Measurements from ENCODE around the gene OTUB1. TPM values are rescaled to one million over a fixed set of nuclear protein-coding genes. Genes with fewer than 3 reads are reported as not detected.

Gene OTUB1
- total RNA-seq, 1 donor = 38.0 TPM

DNA sequence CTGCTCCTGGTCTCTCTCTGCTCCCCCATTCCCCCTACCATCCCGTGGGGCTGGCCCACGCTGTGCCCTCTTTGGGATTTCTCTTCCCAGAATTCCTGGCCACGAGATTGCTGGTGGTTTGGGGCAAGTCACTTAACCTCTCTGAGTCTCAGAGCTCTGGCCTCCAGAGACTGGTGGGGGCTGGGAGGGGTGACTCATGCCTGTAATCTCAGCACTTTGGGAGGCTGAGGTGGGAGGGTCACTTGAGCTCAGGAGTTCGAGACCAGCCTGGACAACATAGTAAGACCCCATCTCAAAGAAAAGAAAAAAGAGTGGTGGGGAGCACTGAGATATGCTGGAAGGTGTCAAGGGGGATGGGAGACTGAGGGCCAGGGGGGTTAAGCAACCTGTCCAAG is 18.3 kb downstream of the OTUB1 start:
- TF ChIP-seq, protein P1, sequence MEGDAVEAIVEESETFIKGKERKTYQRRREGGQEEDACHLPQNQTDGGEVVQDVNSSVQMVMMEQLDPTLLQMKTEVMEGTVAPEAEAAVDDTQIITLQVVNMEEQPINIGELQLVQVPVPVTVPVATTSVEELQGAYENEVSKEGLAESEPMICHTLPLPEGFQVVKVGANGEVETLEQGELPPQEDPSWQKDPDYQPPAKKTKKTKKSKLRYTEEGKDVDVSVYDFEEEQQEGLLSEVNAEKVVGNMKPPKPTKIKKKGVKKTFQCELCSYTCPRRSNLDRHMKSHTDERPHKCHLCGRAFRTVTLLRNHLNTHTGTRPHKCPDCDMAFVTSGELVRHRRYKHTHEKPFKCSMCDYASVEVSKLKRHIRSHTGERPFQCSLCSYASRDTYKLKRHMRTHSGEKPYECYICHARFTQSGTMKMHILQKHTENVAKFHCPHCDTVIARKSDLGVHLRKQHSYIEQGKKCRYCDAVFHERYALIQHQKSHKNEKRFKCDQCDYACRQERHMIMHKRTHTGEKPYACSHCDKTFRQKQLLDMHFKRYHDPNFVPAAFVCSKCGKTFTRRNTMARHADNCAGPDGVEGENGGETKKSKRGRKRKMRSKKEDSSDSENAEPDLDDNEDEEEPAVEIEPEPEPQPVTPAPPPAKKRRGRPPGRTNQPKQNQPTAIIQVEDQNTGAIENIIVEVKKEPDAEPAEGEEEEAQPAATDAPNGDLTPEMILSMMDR (IDR thresholded peaks at IDR 0.05; ENCODE audit: insufficient read depth, low read depth, low read length) = no peak
- DNase-seq (ENCODE audit: low read depth) = no peak
- no peak overlapping the region for H3K4me3 ChIP-seq (ENCODE audit: low read depth, low read length)

GRCh38 chr11:64005691-64006090 is 19.5 kb downstream of the OTUB1 start:
- TF ChIP-seq, protein P1 (IDR thresholded peaks at IDR 0.05; ENCODE audit: insufficient read depth, low read depth, low read length) = no peak

DNA sequence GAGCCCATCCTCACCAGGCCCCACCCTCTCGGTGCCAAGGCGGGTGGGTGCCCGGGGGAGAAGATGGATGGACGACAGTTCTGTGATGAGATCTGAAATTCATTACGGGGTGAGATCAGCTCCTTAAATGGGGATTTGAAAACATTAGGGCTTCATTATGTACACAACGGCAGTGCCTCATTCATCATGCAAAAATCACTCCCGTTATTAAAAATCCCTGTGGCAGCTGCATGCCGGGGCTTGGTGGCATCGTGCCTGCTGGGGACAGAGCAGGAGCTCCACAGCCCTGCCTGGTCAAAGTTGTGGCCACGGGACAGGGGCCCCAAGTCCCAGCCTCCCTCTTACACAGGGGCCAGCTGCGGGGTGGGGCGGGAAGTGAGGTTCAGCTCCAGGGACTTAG is 20.2 kb downstream of the OTUB1 start:
- H3K4me3 ChIP-seq (ENCODE audit: low read depth, low read length) = no peak overlapping the region
- no peak for DNase-seq (ENCODE audit: low read depth)
- TF ChIP-seq, protein P1 (IDR thresholded peaks at IDR 0.05; ENCODE audit: insufficient read depth, low read depth, low read length) = no peak

More at GRCh38 chr11:64005691-64006090, 19.5 kb downstream of the OTUB1 start:
- no peak overlapping the region for H3K4me3 ChIP-seq (ENCODE audit: low read depth, low read length)
- no peak for DNase-seq (ENCODE audit: low read depth)

DNA sequence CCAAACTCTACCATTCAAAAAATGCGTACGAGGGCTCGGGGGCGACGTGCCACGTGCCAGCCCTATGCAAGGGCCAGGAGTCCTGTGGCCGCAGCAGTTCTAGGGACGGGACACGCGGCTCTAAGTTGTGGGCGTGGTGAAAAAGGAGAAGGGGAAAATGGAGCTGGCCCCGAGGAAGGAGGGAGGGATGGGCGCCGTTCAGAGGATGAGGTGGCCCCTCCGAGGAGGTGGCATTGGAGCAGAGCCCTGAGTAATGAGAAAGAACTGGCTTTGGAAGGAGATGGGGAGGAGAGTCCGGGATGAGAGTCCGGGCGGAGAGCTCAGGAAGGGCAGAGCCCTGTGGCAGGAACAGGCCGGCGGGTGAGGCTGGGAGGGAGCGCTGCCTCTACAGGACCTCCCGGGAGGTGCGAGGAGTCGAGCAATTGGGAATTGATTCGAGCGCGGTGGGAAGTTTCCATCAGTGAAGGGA is 21.0 kb downstream of the OTUB1 start:
- peak overlapping the region; percentile 40 for H3K4me3 ChIP-seq (ENCODE audit: low read depth, low read length)
- TF ChIP-seq, protein P1 (IDR thresholded peaks at IDR 0.05; ENCODE audit: insufficient read depth, low read depth, low read length) = no peak
- DNase-seq (ENCODE audit: low read depth) = no peak

- H3K4me3 ChIP-seq (ENCODE audit: low read depth, low read length) = peak overlapping the region; percentile 40
- TF ChIP-seq, protein P1 (IDR thresholded peaks at IDR 0.05; ENCODE audit: insufficient read depth, low read depth, low read length) = peak; percentile 42
- DNase-seq (ENCODE audit: low read depth) = peak; percentile 65
Observed at GRCh38 chr11:64007629-64008282, 21.5 kb downstream of the OTUB1 start.

DNA sequence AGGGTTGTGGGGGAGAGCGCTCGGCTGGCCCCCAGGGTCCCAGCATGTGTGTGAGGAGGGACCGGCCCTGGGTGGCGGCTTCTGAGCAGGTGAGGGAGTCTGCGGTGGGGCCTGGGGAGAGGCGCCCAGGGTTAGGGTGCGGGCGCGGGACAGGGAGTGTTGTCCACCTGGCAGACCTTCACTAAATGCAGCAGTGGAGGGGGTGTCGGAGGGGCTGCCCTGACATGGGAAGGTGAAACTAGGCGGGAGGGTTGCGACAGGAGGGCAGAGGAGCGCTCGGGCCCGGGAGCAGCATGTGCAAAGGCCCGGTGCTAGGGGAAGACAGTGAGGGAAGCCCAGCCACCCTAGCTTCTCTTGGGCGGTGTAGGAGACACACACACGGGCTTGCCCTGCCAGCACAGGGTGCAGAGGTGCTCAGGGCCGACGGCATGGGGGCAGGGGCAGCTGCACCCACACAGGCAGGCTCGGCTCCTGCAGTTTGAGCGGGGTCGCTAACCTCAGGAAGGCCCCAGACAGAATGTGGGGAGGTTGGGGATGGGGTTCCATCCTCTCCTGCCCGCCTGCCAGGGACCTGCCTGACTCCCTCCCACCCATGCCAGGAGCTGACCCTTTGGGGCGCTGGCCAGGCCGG is 22.2 kb downstream of the OTUB1 start:
- no peak for DNase-seq (ENCODE audit: low read depth)
- peak overlapping the region; percentile 40 for H3K4me3 ChIP-seq (ENCODE audit: low read depth, low read length)
- TF ChIP-seq, protein P1 (IDR thresholded peaks at IDR 0.05; ENCODE audit: insufficient read depth, low read depth, low read length) = no peak
